ENCODE measurements around the gene TNFSF13B. TPM values are rescaled to one million over a fixed set of nuclear protein-coding genes. Genes with fewer than 3 reads are reported as not detected.

Gene TNFSF13B
- total and polyA plus RNA-seq, 2 of the 8 experiments (the other 6 are each of a cell fraction or from before 2014, with no cell fraction given) = not detected

DNA sequence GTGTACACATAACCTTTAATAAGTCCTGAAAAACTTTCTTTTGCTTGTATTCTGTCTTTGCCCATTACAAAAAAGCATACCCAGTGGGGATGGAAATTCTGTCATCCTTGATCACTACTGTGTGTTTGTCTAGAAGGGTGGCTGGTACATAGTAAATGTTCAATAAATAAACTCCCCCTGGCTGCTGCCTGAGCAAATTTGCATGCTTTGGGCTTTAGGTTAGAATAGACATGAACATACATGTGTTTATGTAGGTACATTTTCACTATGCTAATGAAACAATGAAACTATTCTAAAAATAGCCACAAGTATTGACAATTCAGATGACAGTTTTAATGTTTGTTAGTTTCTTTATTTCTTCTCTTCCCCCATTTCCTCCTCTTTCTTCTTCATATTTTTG, 36.1 kb downstream of the TNFSF13B start (continued):
- TF ChIP-seq CHD7 (IDR thresholded peaks at IDR 0.05; ENCODE audit: insufficient replicate concordance, low read length) (no peak), HDAC2 (IDR thresholded peaks at IDR 0.05; ENCODE audit: borderline replicate concordance in 1 of 2, low read depth in 2 of 2, low read length in 2 of 2) (no peak), SIN3A (conservative IDR thresholded peaks at IDR 0.05 in 1 of 2, IDR thresholded peaks at IDR 0.05 in 1 of 2; ENCODE audit: low read depth in 1 of 2, low read length in 2 of 2) (no peak), NRF1 (IDR thresholded peaks at IDR 0.05; ENCODE audit: low read depth, low read length) (no peak), FOSL1 (IDR thresholded peaks at IDR 0.05; ENCODE audit: insufficient read depth, low read depth, low read length) (no peak), CBX8 (IDR thresholded peaks at IDR 0.05; ENCODE audit: borderline replicate concordance, low read depth, low read length) (no peak)

All from H1 (cell line).